H1 (cell line): ENCODE results near the gene BCL2A1. TPM values are rescaled to one million over a fixed set of nuclear protein-coding genes. Genes with fewer than 3 reads are reported as not detected.
A peak's percentile ranks its signal among the peaks of the same experiment; 100 is the strongest.

Experiments
- CTCF ChIA-PET: fragments of 300-600 bp; sonication (Branson Sonifier 250); formaldehyde crosslinking; loops from one replicate; lab custom pipeline; 2021; ENCODE audit not compliant: partially characterized antibody; lab: Charles Lee
- POLR2A ChIA-PET: fragments of 300-600 bp; sonication (Branson Sonifier 250); formaldehyde crosslinking; loops from one replicate; lab custom pipeline; 2021; ENCODE audit warnings: inconsistent platforms; ENCODE audit not compliant: partially characterized antibody; lab: Charles Lee
- DNase-seq, 2 experiments: peaks; one replicate each; pipeline versions ENCODE4 v3.0.0 to v3.0.0-alpha.2; 2010 to 2022; ENCODE audit warnings: low spot score in 2 of 2, low read depth in 1 of 2, mixed read lengths in 1 of 2
- FAIRE-seq: peaks from 2 replicates; lab custom pipeline; 2011; peaks lifted over from hg19 to GRCh38; lab: Jason Lieb, UNC
- H2AFZ ChIP-seq: 2 replicates; pipeline ENCODE4 v1.8.1; 2012; ENCODE audit warnings: low read length, inconsistent platforms
- H2AK5ac ChIP-seq: 2 replicates; pipeline ENCODE4 v1.6.1; 2013; ENCODE audit warnings: low read depth, low read length
- H2BK120ac ChIP-seq: replicated peaks from 2 replicates; pipeline ENCODE3; 2013; ENCODE audit warnings: low read depth, low read length, inconsistent platforms
- H2BK12ac ChIP-seq: 2 replicates; pipeline ENCODE4 v1.6.1; 2013; ENCODE audit warnings: low read depth, low read length
- H2BK15ac ChIP-seq: 2 replicates; pipeline ENCODE4 v1.6.1; 2013; ENCODE audit warnings: low read length
- H2BK20ac ChIP-seq: 2 replicates; pipeline ENCODE4 v1.6.1; 2013; ENCODE audit warnings: low read length
- H2BK5ac ChIP-seq: 2 replicates; pipeline ENCODE4 v1.6.1; 2013; ENCODE audit warnings: low read depth, low read length
- H3K14ac ChIP-seq: 2 replicates; pipeline ENCODE4 v1.6.1; 2013; ENCODE audit warnings: inconsistent platforms; ENCODE audit not compliant: insufficient read length
- H3K18ac ChIP-seq: 2 replicates; pipeline ENCODE4 v1.6.1; 2013; ENCODE audit warnings: low read length; ENCODE audit errors: extremely low read depth
- H3K23ac ChIP-seq: 2 replicates; pipeline ENCODE4 v1.6.1; 2013; ENCODE audit warnings: inconsistent platforms; ENCODE audit not compliant: insufficient read length
- H3K23me2 ChIP-seq: 2 replicates; pipeline ENCODE4 v1.6.1; 2013; ENCODE audit warnings: low read depth, low read length
- H3K27ac ChIP-seq: 2 replicates; pipeline ENCODE4 v1.6.1; 2011; ENCODE audit warnings: low read depth, low read length, inconsistent platforms
- H3K27me3 ChIP-seq, 4 experiments: replicated peaks in 1 of 4; 1 replicate in 1 of 4; 2 replicates in 3 of 4; pipeline versions ENCODE4 v1.6.1 to v1.8.1; 2011 to 2013; ENCODE audit warnings: low read length in 3 of 4, mild to moderate bottlenecking in 3 of 4, inconsistent platforms in 2 of 4, mixed read lengths in 2 of 4, moderate library complexity in 1 of 4; ENCODE audit not compliant: control insufficient read depth in 3 of 4, insufficient read depth in 3 of 4; ENCODE audit errors: extremely low read depth in 1 of 4
- H3K36me3 ChIP-seq, 4 experiments: 2 replicates each; pipeline versions ENCODE4 v1.6.1 to v1.8.1; 2011 to 2013; ENCODE audit warnings: mild to moderate bottlenecking in 4 of 4, low read length in 3 of 4, moderate library complexity in 2 of 4, control low read depth in 1 of 4, inconsistent platforms in 1 of 4; ENCODE audit not compliant: insufficient read depth in 4 of 4, control insufficient read depth in 2 of 4
- H3K4ac ChIP-seq: replicated peaks from 2 replicates; pipeline ENCODE3; 2013; ENCODE audit warnings: low read length, low read depth, mixed read lengths, inconsistent platforms; ENCODE audit not compliant: insufficient read length
- H3K4me1 ChIP-seq, 4 experiments: replicated peaks in 1 of 4; 1 replicate in 1 of 4; 2 replicates in 3 of 4; pipeline versions ENCODE4 v1.6.1 to v1.8.1; 2011 to 2013; ENCODE audit warnings: low read length in 3 of 4, inconsistent platforms in 2 of 4, mixed read lengths in 1 of 4; ENCODE audit not compliant: insufficient read depth in 4 of 4, control insufficient read depth in 3 of 4
- H3K4me2 ChIP-seq, 2 experiments: 2 replicates each; pipeline versions ENCODE4 v1.6.1 to v1.8.1; 2011 to 2013; ENCODE audit warnings: low read depth in 2 of 2, low read length in 2 of 2, control low read depth in 1 of 2, inconsistent platforms in 1 of 2, mild to moderate bottlenecking in 1 of 2; ENCODE audit not compliant: insufficient read depth in 1 of 2
- H3K4me3 ChIP-seq, 4 experiments: fragments of 200-600, 300-600 bp in 1 of 4; sonication (generic), shearing (Covaris generic), sonication (Bioruptor Twin) in 1 of 4; 2 replicates each; pipeline versions ENCODE4 v1.5.1 to v1.8.1; 2011 to 2016; ENCODE audit warnings: low read length in 4 of 4, low read depth in 3 of 4, control low read depth in 2 of 4, inconsistent platforms in 2 of 4, mild to moderate bottlenecking in 2 of 4, mixed read lengths in 1 of 4, moderate library complexity in 1 of 4; ENCODE audit not compliant: insufficient read depth in 2 of 4; ENCODE audit errors: extremely low read depth in 1 of 4
- H3K56ac ChIP-seq: replicated peaks from 2 replicates; pipeline ENCODE3; 2013; ENCODE audit warnings: low read depth, mild to moderate bottlenecking, mixed read lengths, low read length, inconsistent platforms; ENCODE audit not compliant: insufficient read length
- H3K79me1 ChIP-seq: 2 replicates; pipeline ENCODE4 v1.6.1; 2013; ENCODE audit warnings: low read depth, low read length, control low read depth
- H3K79me2 ChIP-seq, 2 experiments: 2 replicates each; pipeline versions ENCODE4 v1.6.1 to v1.8.1; 2012 to 2013; ENCODE audit warnings: low read length in 2 of 2, mild to moderate bottlenecking in 2 of 2, inconsistent platforms in 1 of 2; ENCODE audit not compliant: insufficient read depth in 2 of 2, control insufficient read depth in 1 of 2
- H3K9ac ChIP-seq, 4 experiments: replicated peaks in 1 of 4; 1 replicate in 1 of 4; 2 replicates in 3 of 4; pipeline versions ENCODE4 v1.6.1 to v1.8.1; 2011 to 2013; ENCODE audit warnings: low read depth in 3 of 4, low read length in 3 of 4, control low read depth in 2 of 4, mild to moderate bottlenecking in 2 of 4, moderate library complexity in 2 of 4, inconsistent platforms in 1 of 4; ENCODE audit errors: extremely low read depth in 1 of 4
- H3K9me3 ChIP-seq, 2 experiments: 2 replicates each; pipeline versions ENCODE4 v1.6.1 to v1.8.1; 2012 to 2013; ENCODE audit warnings: mild to moderate bottlenecking in 2 of 2, moderate library complexity in 2 of 2, control low read depth in 1 of 2, inconsistent platforms in 1 of 2, low read depth in 1 of 2, low read length in 1 of 2, mixed read lengths in 1 of 2; ENCODE audit not compliant: insufficient read depth in 2 of 2
- H4K20me1 ChIP-seq, 2 experiments: replicated peaks in 1 of 2; 2 replicates each; pipeline versions ENCODE3 to v1.8.1; 2011 to 2013; ENCODE audit warnings: inconsistent platforms in 2 of 2, low read length in 2 of 2, mild to moderate bottlenecking in 1 of 2; ENCODE audit not compliant: insufficient read depth in 2 of 2, control insufficient read depth in 1 of 2
- H4K5ac ChIP-seq: 2 replicates; pipeline ENCODE4 v1.6.1; 2013; ENCODE audit warnings: low read length, low read depth, mixed read lengths, inconsistent platforms; ENCODE audit not compliant: insufficient read length
- H4K8ac ChIP-seq: 2 replicates; pipeline ENCODE4 v1.8.0; 2013; ENCODE audit warnings: mild to moderate bottlenecking, moderate library complexity, low read length, inconsistent platforms; ENCODE audit not compliant: insufficient read depth; ENCODE audit errors: extremely low read depth
- H4K91ac ChIP-seq: replicated peaks from 2 replicates; pipeline ENCODE3; 2013; ENCODE audit warnings: low read length, mixed read lengths, inconsistent platforms; ENCODE audit not compliant: insufficient read length
- ATF3 ChIP-seq: IDR thresholded peaks from 2 replicates; pipeline ENCODE4 v1.6.1; 2011; ENCODE audit warnings: low read depth, mild to moderate bottlenecking, low read length; ENCODE audit not compliant: insufficient read depth
- CBX5 ChIP-seq: fragments of 300-800, 300-1000 bp; sonication (generic); IDR thresholded peaks from 2 replicates; pipeline ENCODE4 v1.7.1; 2016; ENCODE audit warnings: antibody characterized with exemption, low read length, low read depth
- GTF2F1 ChIP-seq: IDR thresholded peaks from 2 replicates; pipeline ENCODE4 v1.6.1; 2012; ENCODE audit warnings: low read depth, low read length, improper control_type of control experiment, borderline replicate concordance
- HDAC6 ChIP-seq: IDR thresholded peaks from one replicate; pipeline ENCODE4 v1.7.1; 2012; ENCODE audit warnings: low read depth, mild to moderate bottlenecking, inconsistent platforms, low read length, moderate library complexity
- JUN ChIP-seq: IDR thresholded peaks from 2 replicates; pipeline ENCODE4 v1.6.1; 2011; ENCODE audit warnings: low read depth, mild to moderate bottlenecking, improper control_type of control experiment, low read length
- SAP30 ChIP-seq: fragments of 300-600 bp; sonication (generic); IDR thresholded peaks from 2 replicates; pipeline ENCODE4 v1.7.1; 2012; ENCODE audit warnings: low read length, moderate library complexity, mild to moderate bottlenecking, inconsistent platforms; ENCODE audit not compliant: insufficient read depth, insufficient replicate concordance
- SIRT6 ChIP-seq: IDR thresholded peaks from one replicate; pipeline ENCODE4 v1.7.1; 2012; ENCODE audit warnings: low read length, inconsistent platforms
- SP4 ChIP-seq: IDR thresholded peaks from 2 replicates; pipeline ENCODE4 v1.6.1; 2012; ENCODE audit warnings: low read length, inconsistent platforms
- TAF7 ChIP-seq: optimal IDR thresholded peaks from 2 replicates; pipeline ENCODE3; 2011; ENCODE audit warnings: low read depth, mild to moderate bottlenecking, inconsistent platforms, low read length, moderate library complexity, borderline replicate concordance
- TCF12 ChIP-seq: IDR thresholded peaks from 2 replicates; pipeline ENCODE4 v1.6.1; 2011; ENCODE audit warnings: low read depth, mild to moderate bottlenecking, low read length
- WGBS, 2 experiments: shearing (Covaris generic) in 1 of 2; methylation state at CpG; one replicate each; pipeline versions ENCODE4 v1.1.6 to v1.1.7; 2013 to 2015; ENCODE audit warnings: low lambda C conversion rate in 2 of 2, mixed read lengths in 2 of 2, inconsistent platforms in 1 of 2, low coverage in 1 of 2, missing lambda C conversion rate in 1 of 2; ENCODE audit not compliant: insufficient replicate concordance in 2 of 2, insufficient coverage in 1 of 2, insufficient read length in 1 of 2; ENCODE audit errors: extremely low coverage in 1 of 2, missing lambda C conversion rate in 1 of 2; 5-methylcytosine and 5-hydroxymethylcytosine counted together
- polyA plus RNA-seq, 7 experiments: library from polyadenylated mRNA; depleted of rRNA in 3 of 7; stranded (reverse) in 5 of 7; unstranded in 2 of 7; fragments of >200 nt in 5 of 7; fragments of 200-250 nt in 2 of 7; gene quantifications; 1 replicate in 5 of 7; 2 replicates in 1 of 7; 4 replicates in 1 of 7; pipeline versions ENCODE4 v1.2.1 to v1.2.3, GENCODE V29; 2011 to 2013; ENCODE audit warnings: missing spikeins in 2 of 7, mixed read lengths in 2 of 7
- total RNA-seq: library from RNA; stranded (reverse); fragmentation: NEBNext Ultra II Directional; extraction: Animal tissue kit (Norgen Biotek cat#: 25700); gene quantifications from 2 replicates; pipeline ENCODE4 v1.2.1, GENCODE V29; 2021

BCL2A1 gene
- total and polyA plus RNA-seq, 2 of the 8 experiments (the other 6 are each of a cell fraction or from before 2014, with no cell fraction given) = not detected

- H3K18ac ChIP-seq = no peak overlapping the region
- no peak overlapping the region for H2AK5ac ChIP-seq
- H4K20me1 ChIP-seq = no peaks in the 10 kb centered on the region
- no peak overlapping the region for H3K56ac ChIP-seq
- no peak for FAIRE-seq
- no peak overlapping the region for H2BK120ac ChIP-seq
- no peak for TF ChIP-seq TCF12
- TF ChIP-seq JUN = no peak
- no peak for TF ChIP-seq CBX5
- TF ChIP-seq GTF2F1 = no peak
- TF ChIP-seq ATF3 = no peak
- TF ChIP-seq SAP30 = no peak
- no peak for TF ChIP-seq SIRT6
- no peak for TF ChIP-seq HDAC6
- TF ChIP-seq TAF7 = no peak
- no peak for TF ChIP-seq SP4
- H3K23ac ChIP-seq = no peak overlapping the region
- H4K91ac ChIP-seq = no peak overlapping the region
- H4K5ac ChIP-seq = no peak overlapping the region
- CTCF ChIA-PET = interaction anchor here (2.3 kb wide), 1 partner anchor 9 kb away, joined by 10 read pairs; no protein-coding TSS in a partner anchor
- no peaks in the 10 kb centered on the region for H3K36me3 ChIP-seq
- POLR2A ChIA-PET = interaction anchor here (0.9 kb wide), 1 partner anchor 85 kb away, joined by 3 read pairs; no protein-coding TSS in a partner anchor
- H3K4ac ChIP-seq = no peak overlapping the region
- H3K9me3 ChIP-seq = no peaks in the 10 kb centered on the region
- peak overlapping the region; percentile 80; the same call in 1 of the 2 replicates for H4K8ac ChIP-seq
- no peaks in the 10 kb centered on the region for H3K4me1 ChIP-seq
- H3K79me1 ChIP-seq = no peaks in the 10 kb centered on the region
- H2BK12ac ChIP-seq = no peak overlapping the region
- H2BK20ac ChIP-seq = no peak overlapping the region
- no peak overlapping the region for H3K4me3 ChIP-seq
- H2BK15ac ChIP-seq = no peak overlapping the region
- no peak overlapping the region for H2BK5ac ChIP-seq
- H2AFZ ChIP-seq = no peak overlapping the region
- H3K4me2 ChIP-seq = no peak overlapping the region
- 92% methylated on average over 3 of the region's 8 CpGs; no CpG with 5 or more reads in 1 of the 2 experiments for WGBS, 2 experiments
- no peaks in the 10 kb centered on the region for H3K23me2 ChIP-seq
- H3K9ac ChIP-seq = no peak overlapping the region
- DNase-seq = no peak
- no peaks in the 10 kb centered on the region for H3K27me3 ChIP-seq
- H3K14ac ChIP-seq = no peak overlapping the region
- no peak overlapping the region for H3K27ac ChIP-seq
- H3K79me2 ChIP-seq = no peaks in the 10 kb centered on the region
Measured at GRCh38 chr15:79990997-79991334, 20.0 kb upstream of the BCL2A1 start.
